H1 (cell line): ENCODE data around the gene ARHGEF39. TPM values are rescaled to one million over a fixed set of nuclear protein-coding genes. Genes with fewer than 3 reads are reported as not detected.

ENCODE experiments used
- CTCF ChIA-PET: fragments of 300-600 bp; sonication (Branson Sonifier 250); formaldehyde crosslinking; loops from one replicate; lab custom pipeline; 2021; ENCODE audit not compliant: partially characterized antibody; lab: Charles Lee
- POLR2A ChIA-PET: fragments of 300-600 bp; sonication (Branson Sonifier 250); formaldehyde crosslinking; loops from one replicate; lab custom pipeline; 2021; ENCODE audit warnings: inconsistent platforms; ENCODE audit not compliant: partially characterized antibody; lab: Charles Lee
- DNase-seq, 2 experiments: peaks; one replicate each; pipeline versions ENCODE4 v3.0.0 to v3.0.0-alpha.2; 2010 to 2022; ENCODE audit warnings: low spot score in 2 of 2, low read depth in 1 of 2, mixed read lengths in 1 of 2
- FAIRE-seq: peaks from 2 replicates; lab custom pipeline; 2011; peaks lifted over from hg19 to GRCh38; lab: Jason Lieb, UNC
- H2AFZ ChIP-seq: 2 replicates; pipeline ENCODE4 v1.8.1; 2012; ENCODE audit warnings: low read length, inconsistent platforms
- H2AK5ac ChIP-seq: 2 replicates; pipeline ENCODE4 v1.6.1; 2013; ENCODE audit warnings: low read depth, low read length
- H2BK120ac ChIP-seq: replicated peaks from 2 replicates; pipeline ENCODE3; 2013; ENCODE audit warnings: low read depth, low read length, inconsistent platforms
- H2BK12ac ChIP-seq: 2 replicates; pipeline ENCODE4 v1.6.1; 2013; ENCODE audit warnings: low read depth, low read length
- H2BK15ac ChIP-seq: 2 replicates; pipeline ENCODE4 v1.6.1; 2013; ENCODE audit warnings: low read length
- H2BK20ac ChIP-seq: 2 replicates; pipeline ENCODE4 v1.6.1; 2013; ENCODE audit warnings: low read length
- H2BK5ac ChIP-seq: 2 replicates; pipeline ENCODE4 v1.6.1; 2013; ENCODE audit warnings: low read depth, low read length
- H3K14ac ChIP-seq: 2 replicates; pipeline ENCODE4 v1.6.1; 2013; ENCODE audit warnings: inconsistent platforms; ENCODE audit not compliant: insufficient read length
- H3K18ac ChIP-seq: 2 replicates; pipeline ENCODE4 v1.6.1; 2013; ENCODE audit warnings: low read length; ENCODE audit errors: extremely low read depth
- H3K23ac ChIP-seq: 2 replicates; pipeline ENCODE4 v1.6.1; 2013; ENCODE audit warnings: inconsistent platforms; ENCODE audit not compliant: insufficient read length
- H3K23me2 ChIP-seq: 2 replicates; pipeline ENCODE4 v1.6.1; 2013; ENCODE audit warnings: low read depth, low read length
- H3K27ac ChIP-seq: 2 replicates; pipeline ENCODE4 v1.6.1; 2011; ENCODE audit warnings: low read depth, low read length, inconsistent platforms
- H3K27me3 ChIP-seq, 4 experiments: replicated peaks in 1 of 4; 1 replicate in 1 of 4; 2 replicates in 3 of 4; pipeline versions ENCODE4 v1.6.1 to v1.8.1; 2011 to 2013; ENCODE audit warnings: low read length in 3 of 4, mild to moderate bottlenecking in 3 of 4, inconsistent platforms in 2 of 4, mixed read lengths in 2 of 4, moderate library complexity in 1 of 4; ENCODE audit not compliant: control insufficient read depth in 3 of 4, insufficient read depth in 3 of 4; ENCODE audit errors: extremely low read depth in 1 of 4
- H3K36me3 ChIP-seq, 4 experiments: 2 replicates each; pipeline versions ENCODE4 v1.6.1 to v1.8.1; 2011 to 2013; ENCODE audit warnings: mild to moderate bottlenecking in 4 of 4, low read length in 3 of 4, moderate library complexity in 2 of 4, control low read depth in 1 of 4, inconsistent platforms in 1 of 4; ENCODE audit not compliant: insufficient read depth in 4 of 4, control insufficient read depth in 2 of 4
- H3K4ac ChIP-seq: replicated peaks from 2 replicates; pipeline ENCODE3; 2013; ENCODE audit warnings: low read length, low read depth, mixed read lengths, inconsistent platforms; ENCODE audit not compliant: insufficient read length
- H3K4me1 ChIP-seq, 4 experiments: replicated peaks in 1 of 4; 1 replicate in 1 of 4; 2 replicates in 3 of 4; pipeline versions ENCODE4 v1.6.1 to v1.8.1; 2011 to 2013; ENCODE audit warnings: low read length in 3 of 4, inconsistent platforms in 2 of 4, mixed read lengths in 1 of 4; ENCODE audit not compliant: insufficient read depth in 4 of 4, control insufficient read depth in 3 of 4
- H3K4me2 ChIP-seq, 2 experiments: 2 replicates each; pipeline versions ENCODE4 v1.6.1 to v1.8.1; 2011 to 2013; ENCODE audit warnings: low read depth in 2 of 2, low read length in 2 of 2, control low read depth in 1 of 2, inconsistent platforms in 1 of 2, mild to moderate bottlenecking in 1 of 2; ENCODE audit not compliant: insufficient read depth in 1 of 2
- H3K4me3 ChIP-seq, 4 experiments: fragments of 200-600, 300-600 bp in 1 of 4; sonication (generic), shearing (Covaris generic), sonication (Bioruptor Twin) in 1 of 4; 2 replicates each; pipeline versions ENCODE4 v1.5.1 to v1.8.1; 2011 to 2016; ENCODE audit warnings: low read length in 4 of 4, low read depth in 3 of 4, control low read depth in 2 of 4, inconsistent platforms in 2 of 4, mild to moderate bottlenecking in 2 of 4, mixed read lengths in 1 of 4, moderate library complexity in 1 of 4; ENCODE audit not compliant: insufficient read depth in 2 of 4; ENCODE audit errors: extremely low read depth in 1 of 4
- H3K56ac ChIP-seq: replicated peaks from 2 replicates; pipeline ENCODE3; 2013; ENCODE audit warnings: low read depth, mild to moderate bottlenecking, mixed read lengths, low read length, inconsistent platforms; ENCODE audit not compliant: insufficient read length
- H3K79me1 ChIP-seq: 2 replicates; pipeline ENCODE4 v1.6.1; 2013; ENCODE audit warnings: low read depth, low read length, control low read depth
- H3K79me2 ChIP-seq, 2 experiments: 2 replicates each; pipeline versions ENCODE4 v1.6.1 to v1.8.1; 2012 to 2013; ENCODE audit warnings: low read length in 2 of 2, mild to moderate bottlenecking in 2 of 2, inconsistent platforms in 1 of 2; ENCODE audit not compliant: insufficient read depth in 2 of 2, control insufficient read depth in 1 of 2
- H3K9ac ChIP-seq, 4 experiments: replicated peaks in 1 of 4; 1 replicate in 1 of 4; 2 replicates in 3 of 4; pipeline versions ENCODE4 v1.6.1 to v1.8.1; 2011 to 2013; ENCODE audit warnings: low read depth in 3 of 4, low read length in 3 of 4, control low read depth in 2 of 4, mild to moderate bottlenecking in 2 of 4, moderate library complexity in 2 of 4, inconsistent platforms in 1 of 4; ENCODE audit errors: extremely low read depth in 1 of 4
- H3K9me3 ChIP-seq, 2 experiments: 2 replicates each; pipeline versions ENCODE4 v1.6.1 to v1.8.1; 2012 to 2013; ENCODE audit warnings: mild to moderate bottlenecking in 2 of 2, moderate library complexity in 2 of 2, control low read depth in 1 of 2, inconsistent platforms in 1 of 2, low read depth in 1 of 2, low read length in 1 of 2, mixed read lengths in 1 of 2; ENCODE audit not compliant: insufficient read depth in 2 of 2
- H4K20me1 ChIP-seq, 2 experiments: replicated peaks in 1 of 2; 2 replicates each; pipeline versions ENCODE3 to v1.8.1; 2011 to 2013; ENCODE audit warnings: inconsistent platforms in 2 of 2, low read length in 2 of 2, mild to moderate bottlenecking in 1 of 2; ENCODE audit not compliant: insufficient read depth in 2 of 2, control insufficient read depth in 1 of 2
- H4K5ac ChIP-seq: 2 replicates; pipeline ENCODE4 v1.6.1; 2013; ENCODE audit warnings: low read length, low read depth, mixed read lengths, inconsistent platforms; ENCODE audit not compliant: insufficient read length
- H4K8ac ChIP-seq: 2 replicates; pipeline ENCODE4 v1.8.0; 2013; ENCODE audit warnings: mild to moderate bottlenecking, moderate library complexity, low read length, inconsistent platforms; ENCODE audit not compliant: insufficient read depth; ENCODE audit errors: extremely low read depth
- H4K91ac ChIP-seq: replicated peaks from 2 replicates; pipeline ENCODE3; 2013; ENCODE audit warnings: low read length, mixed read lengths, inconsistent platforms; ENCODE audit not compliant: insufficient read length
- BCL11A ChIP-seq, 2 experiments: IDR thresholded peaks; one replicate each; pipeline ENCODE4 v1.6.1; 2011; ENCODE audit warnings: low read depth in 2 of 2, low read length in 2 of 2, mild to moderate bottlenecking in 2 of 2
- CHD1 ChIP-seq: IDR thresholded peaks from 2 replicates; pipeline ENCODE4 v1.6.1; 2012; ENCODE audit warnings: low read depth, low read length, improper control_type of control experiment
- CTBP2 ChIP-seq: IDR thresholded peaks from 2 replicates; pipeline ENCODE4 v1.7.0; 2011; ENCODE audit warnings: borderline replicate concordance, mild to moderate bottlenecking, moderate library complexity, mixed read lengths, low read length; ENCODE audit not compliant: insufficient read depth, insufficient read length
- CTCF ChIP-seq, 3 experiments: IDR thresholded peaks; 1 replicate in 2 of 3; 2 replicates in 1 of 3; pipeline versions ENCODE4 v1.5.1 to v1.6.1; 2011; ENCODE audit warnings: low read length in 3 of 3, mild to moderate bottlenecking in 3 of 3, inconsistent platforms in 2 of 3, low read depth in 1 of 3, moderate library complexity in 1 of 3; ENCODE audit not compliant: insufficient read depth in 1 of 3; ENCODE audit errors: control extremely low read depth in 1 of 3
- EGR1 ChIP-seq: IDR thresholded peaks from 2 replicates; pipeline ENCODE4 v1.6.1; 2011; ENCODE audit warnings: low read depth, low read length, borderline replicate concordance
- EP300 ChIP-seq, 2 experiments: IDR thresholded peaks; 1 replicate in 1 of 2; 2 replicates in 1 of 2; pipeline ENCODE4 v1.6.1; 2011 to 2012; ENCODE audit warnings: low read depth in 2 of 2, low read length in 2 of 2, mild to moderate bottlenecking in 2 of 2, borderline replicate concordance in 1 of 2, inconsistent platforms in 1 of 2, moderate library complexity in 1 of 2
- GTF2F1 ChIP-seq: IDR thresholded peaks from 2 replicates; pipeline ENCODE4 v1.6.1; 2012; ENCODE audit warnings: low read depth, low read length, improper control_type of control experiment, borderline replicate concordance
- KDM1A ChIP-seq: fragments of 200-600, 300-600 bp; sonication (generic); IDR thresholded peaks from 2 replicates; pipeline ENCODE4 v1.7.1; 2016; ENCODE audit warnings: mild to moderate bottlenecking, low read length, borderline replicate concordance
- POLR2A ChIP-seq, 2 experiments: IDR thresholded peaks; 1 replicate in 1 of 2; 2 replicates in 1 of 2; pipeline ENCODE4 v1.6.1; 2011; ENCODE audit warnings: low read depth in 2 of 2, low read length in 2 of 2, mild to moderate bottlenecking in 2 of 2; ENCODE audit errors: control extremely low read depth in 1 of 2
- POU5F1 ChIP-seq: IDR thresholded peaks from 2 replicates; pipeline ENCODE4 v1.6.1; 2011; ENCODE audit warnings: low read depth, mild to moderate bottlenecking, low read length, moderate library complexity
- TEAD4 ChIP-seq: IDR thresholded peaks from 2 replicates; pipeline ENCODE4 v1.6.1; 2012; ENCODE audit warnings: low read depth, low read length, inconsistent platforms, mixed read lengths
- WGBS, 2 experiments: shearing (Covaris generic) in 1 of 2; methylation state at CpG; one replicate each; pipeline versions ENCODE4 v1.1.6 to v1.1.7; 2013 to 2015; ENCODE audit warnings: low lambda C conversion rate in 2 of 2, mixed read lengths in 2 of 2, inconsistent platforms in 1 of 2, low coverage in 1 of 2, missing lambda C conversion rate in 1 of 2; ENCODE audit not compliant: insufficient replicate concordance in 2 of 2, insufficient coverage in 1 of 2, insufficient read length in 1 of 2; ENCODE audit errors: extremely low coverage in 1 of 2, missing lambda C conversion rate in 1 of 2; 5-methylcytosine and 5-hydroxymethylcytosine counted together
- polyA plus RNA-seq, 7 experiments: library from polyadenylated mRNA; depleted of rRNA in 3 of 7; stranded (reverse) in 5 of 7; unstranded in 2 of 7; fragments of >200 nt in 5 of 7; fragments of 200-250 nt in 2 of 7; gene quantifications; 1 replicate in 5 of 7; 2 replicates in 1 of 7; 4 replicates in 1 of 7; pipeline versions ENCODE4 v1.2.1 to v1.2.3, GENCODE V29; 2011 to 2013; ENCODE audit warnings: missing spikeins in 2 of 7, mixed read lengths in 2 of 7
- total RNA-seq: library from RNA; stranded (reverse); fragmentation: NEBNext Ultra II Directional; extraction: Animal tissue kit (Norgen Biotek cat#: 25700); gene quantifications from 2 replicates; pipeline ENCODE4 v1.2.1, GENCODE V29; 2021

ARHGEF39 gene
- total and polyA plus RNA-seq, 2 of the 8 experiments (the other 6 are each of a cell fraction or from before 2014, with no cell fraction given): 18.6 to 18.7 TPM

- Histone ChIP-seq H3K14ac (no peak overlapping the region), H2BK120ac (no peak overlapping the region), H2BK15ac (no peak overlapping the region), H3K56ac (no peak overlapping the region), H3K79me2 (no peaks in the 10 kb centered on the region), H3K27me3 (no peaks in the 10 kb centered on the region), H4K8ac (no peak overlapping the region), H3K4ac (no peak overlapping the region), H2BK20ac (no peak overlapping the region), H3K4me1 (no peaks in the 10 kb centered on the region), H4K20me1 (no peaks in the 10 kb centered on the region), H3K23ac (no peak overlapping the region), H3K36me3 (no peaks in the 10 kb centered on the region), H3K4me2 (no peak overlapping the region), H4K91ac (no peak overlapping the region), H3K9me3 (no peaks in the 10 kb centered on the region), H3K18ac (no peak overlapping the region), H3K23me2 (no peaks in the 10 kb centered on the region), H3K27ac (no peak overlapping the region), H2AFZ (no peak overlapping the region; the same call in 1 of the 2 replicates), H3K9ac (no peak overlapping the region), H3K4me3 (no peak overlapping the region), H4K5ac (no peak overlapping the region), H3K79me1 (no peaks in the 10 kb centered on the region), H2AK5ac (no peak overlapping the region), H2BK5ac (no peak overlapping the region), H2BK12ac (0 out of 2 replicates have a peak overlapping the region, but pooled peaks have one; percentile 14)
- no peak for DNase-seq
- WGBS, 2 experiments: 90% methylated on average over 5 of the region's 5 CpGs; no CpG with 5 or more reads in 1 of the 2 experiments
- FAIRE-seq: no peak
- ChIA-PET CTCF (interaction anchor here (0.7 to 5.1 kb wide), 8 partner anchors 14 to 206 kb away, joined by 3 to 27 read pairs (median 5); no protein-coding TSS in a partner anchor), POLR2A (interaction anchor here (1.0 to 1.4 kb wide), 2 partner anchors 18 to 28 kb away, joined by 3 to 4 read pairs; partner anchors contain the start of genes CCDC107 and RMRP)
- TF ChIP-seq GTF2F1 (no peak), CTBP2 (no peak), KDM1A (no peak), CTCF (IDR thresholded peaks at IDR 0.05; ENCODE audit: control extremely low read depth in 1 of 3, insufficient read depth in 1 of 3, low read depth in 1 of 3, low read length in 3 of 3) (no peak), CHD1 (no peak), EP300 (IDR thresholded peaks at IDR 0.05; ENCODE audit: borderline replicate concordance in 1 of 2, low read depth in 2 of 2, low read length in 2 of 2) (no peak), EGR1 (no peak), BCL11A (IDR thresholded peaks at IDR 0.05; ENCODE audit: low read depth in 2 of 2, low read length in 2 of 2) (no peak), TEAD4 (no peak), POU5F1 (no peak), POLR2A (IDR thresholded peaks at IDR 0.05; ENCODE audit: control extremely low read depth in 1 of 2, low read depth in 2 of 2, low read length in 2 of 2) (no peak)
These were observed 35.4 kb downstream of the ARHGEF39 start for GRCh38 chr9:35629597-35629996.
